Glutamatergic neuron (in vitro differentiated cells): ENCODE measurements around the gene GPAM. TPM values are rescaled to one million over a fixed set of nuclear protein-coding genes. Genes with fewer than 3 reads are reported as not detected.
A peak's percentile ranks its signal among the peaks of the same experiment; 100 is the strongest.
"Not testable (repeated sequence)": the region's sequence is repeated elsewhere in the genome, so short reads cannot be mapped to it uniquely, and the experiment has no call there.

Experiments
- DNase-seq: peaks from one replicate; pipeline ENCODE4 v3.0.0; 2022
- H3K27ac Mint-ChIP-seq: one replicate; pipeline ENCODE4 v1.8.0; 2020; ENCODE audit warnings: mild to moderate bottlenecking, mixed read lengths, inconsistent platforms; ENCODE audit not compliant: unreplicated experiment
- H3K27me3 Mint-ChIP-seq: one replicate; pipeline ENCODE4 v1.8.0; 2020; ENCODE audit warnings: mild to moderate bottlenecking, moderate library complexity, mixed read lengths, inconsistent platforms; ENCODE audit not compliant: unreplicated experiment
- H3K36me3 Mint-ChIP-seq: one replicate; pipeline ENCODE4 v1.8.0; 2020; ENCODE audit warnings: mild to moderate bottlenecking, mixed read lengths, inconsistent platforms; ENCODE audit not compliant: unreplicated experiment
- H3K4me1 Mint-ChIP-seq: one replicate; pipeline ENCODE4 v1.8.0; 2020; ENCODE audit warnings: mild to moderate bottlenecking, low read depth, mixed read lengths, inconsistent platforms; ENCODE audit not compliant: unreplicated experiment
- H3K4me3 Mint-ChIP-seq: one replicate; pipeline ENCODE4 v1.8.0; 2020; ENCODE audit warnings: mild to moderate bottlenecking, mixed read lengths, inconsistent platforms; ENCODE audit not compliant: unreplicated experiment
- H3K9me3 Mint-ChIP-seq: one replicate; pipeline ENCODE4 v1.8.0; 2020; ENCODE audit warnings: mild to moderate bottlenecking, moderate library complexity, mixed read lengths, inconsistent platforms; ENCODE audit not compliant: unreplicated experiment
- CTCF ChIP-seq: fragments of 200-600 bp; sonication (generic); IDR thresholded peaks from one replicate; pipeline ENCODE4 v1.5.0; 2021; ENCODE audit not compliant: partially characterized antibody, unreplicated experiment
- total RNA-seq: library from RNA; stranded (reverse); fragmentation: NEBNext Ultra II Directional; extraction: Animal tissue kit (Norgen Biotek cat#: 25700); gene quantifications from one replicate; pipeline ENCODE4 v1.2.1, GENCODE V29; 2021; ENCODE audit not compliant: unreplicated experiment

GPAM gene
- total RNA-seq, 1 donor from 2014 or later = 13.8 TPM

GRCh38 chr10:112120491-112120890 lies 63.1 kb downstream of the GPAM start:
- Mint-ChIP-seq H3K36me3 (no peaks in the 10 kb centered on the region), H3K4me1 (peaks cover 14% of the 10 kb centered on the region), H3K27ac (no peak overlapping the region), H3K27me3 (peaks cover 7% of the 10 kb centered on the region), H3K9me3 (no peaks in the 10 kb centered on the region), H3K4me3 (no peak overlapping the region)
- DNase-seq = no peak
- no peak for TF ChIP-seq CTCF

GRCh38 chr10:112115781-112116385 lies 67.7 kb downstream of the GPAM start:
- no peak overlapping the region for H3K4me3 Mint-ChIP-seq
- no peak overlapping the region for H3K27ac Mint-ChIP-seq
- H3K4me1 Mint-ChIP-seq = no peaks in the 10 kb centered on the region
- H3K27me3 Mint-ChIP-seq = peaks cover 2% of the 10 kb centered on the region
- peak; percentile 61 for DNase-seq
- TF ChIP-seq CTCF = peak; percentile 84
- H3K9me3 Mint-ChIP-seq = no peaks in the 10 kb centered on the region
- H3K36me3 Mint-ChIP-seq = no peaks in the 10 kb centered on the region

GRCh38 chr10:112109779-112110178 lies 73.8 kb downstream of the GPAM start:
- H3K4me1 Mint-ChIP-seq, H3K9me3 Mint-ChIP-seq: not testable (repeated sequence)

More at GRCh38 chr10:112109779-112110178, 73.8 kb downstream of the GPAM start:
- H3K27ac Mint-ChIP-seq, H3K4me3 Mint-ChIP-seq, H3K27me3 Mint-ChIP-seq, DNase-seq, H3K36me3 Mint-ChIP-seq: not testable (repeated sequence)

Other genes with a start within 250 kb of the GPAM start
- not detected for gene TECTB, start 99.6 kb upstream of the GPAM start, total RNA-seq
- gene ACSL5, start 190.4 kb upstream of the GPAM start, total RNA-seq = not detected